Measurements from ENCODE around the gene ARID2.

ARID2 gene

DNA sequence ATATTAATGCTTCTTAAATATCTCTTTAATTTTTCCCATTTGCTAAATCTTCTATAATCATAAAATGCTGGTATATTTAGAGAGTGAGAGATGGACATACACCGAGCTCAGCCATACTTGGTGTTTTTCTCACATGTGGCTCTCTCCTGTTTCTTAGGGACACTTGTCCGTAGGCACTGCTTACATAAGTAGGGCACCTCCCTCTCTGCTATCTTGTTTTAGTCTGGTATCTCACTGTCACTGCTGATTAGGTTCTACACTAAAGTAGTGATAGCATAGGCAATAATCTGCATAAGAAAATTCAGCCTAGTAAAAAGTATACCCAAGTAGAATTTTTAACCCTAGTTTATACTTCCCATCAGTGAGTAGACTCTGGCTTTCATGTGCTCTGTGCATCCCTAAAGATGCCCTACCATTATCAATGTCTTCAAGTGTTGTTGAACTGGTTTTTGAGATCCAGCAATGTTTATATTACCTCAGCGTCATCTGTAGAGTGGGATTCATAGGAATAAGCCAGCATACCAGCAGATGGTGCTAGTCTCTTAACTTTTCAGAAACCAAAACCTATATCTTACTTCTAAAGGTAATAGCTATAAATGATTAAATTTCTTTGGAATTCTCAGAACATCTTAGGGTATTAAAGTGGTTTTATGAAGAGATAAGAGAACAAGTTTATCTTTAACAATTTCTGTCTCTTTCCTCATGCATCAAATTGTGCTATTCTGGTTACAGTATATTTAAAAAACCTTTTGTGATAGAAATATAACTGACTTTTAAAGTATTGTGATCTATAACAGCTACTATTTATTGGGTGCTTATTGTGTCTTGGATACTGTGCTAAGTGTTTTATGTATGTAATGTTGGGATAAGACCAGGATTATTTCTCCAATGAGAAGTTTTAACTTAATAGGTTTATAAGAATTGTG, 32.9 kb downstream of the ARID2 start (continued):
- TF ChIP-seq, protein P1, sequence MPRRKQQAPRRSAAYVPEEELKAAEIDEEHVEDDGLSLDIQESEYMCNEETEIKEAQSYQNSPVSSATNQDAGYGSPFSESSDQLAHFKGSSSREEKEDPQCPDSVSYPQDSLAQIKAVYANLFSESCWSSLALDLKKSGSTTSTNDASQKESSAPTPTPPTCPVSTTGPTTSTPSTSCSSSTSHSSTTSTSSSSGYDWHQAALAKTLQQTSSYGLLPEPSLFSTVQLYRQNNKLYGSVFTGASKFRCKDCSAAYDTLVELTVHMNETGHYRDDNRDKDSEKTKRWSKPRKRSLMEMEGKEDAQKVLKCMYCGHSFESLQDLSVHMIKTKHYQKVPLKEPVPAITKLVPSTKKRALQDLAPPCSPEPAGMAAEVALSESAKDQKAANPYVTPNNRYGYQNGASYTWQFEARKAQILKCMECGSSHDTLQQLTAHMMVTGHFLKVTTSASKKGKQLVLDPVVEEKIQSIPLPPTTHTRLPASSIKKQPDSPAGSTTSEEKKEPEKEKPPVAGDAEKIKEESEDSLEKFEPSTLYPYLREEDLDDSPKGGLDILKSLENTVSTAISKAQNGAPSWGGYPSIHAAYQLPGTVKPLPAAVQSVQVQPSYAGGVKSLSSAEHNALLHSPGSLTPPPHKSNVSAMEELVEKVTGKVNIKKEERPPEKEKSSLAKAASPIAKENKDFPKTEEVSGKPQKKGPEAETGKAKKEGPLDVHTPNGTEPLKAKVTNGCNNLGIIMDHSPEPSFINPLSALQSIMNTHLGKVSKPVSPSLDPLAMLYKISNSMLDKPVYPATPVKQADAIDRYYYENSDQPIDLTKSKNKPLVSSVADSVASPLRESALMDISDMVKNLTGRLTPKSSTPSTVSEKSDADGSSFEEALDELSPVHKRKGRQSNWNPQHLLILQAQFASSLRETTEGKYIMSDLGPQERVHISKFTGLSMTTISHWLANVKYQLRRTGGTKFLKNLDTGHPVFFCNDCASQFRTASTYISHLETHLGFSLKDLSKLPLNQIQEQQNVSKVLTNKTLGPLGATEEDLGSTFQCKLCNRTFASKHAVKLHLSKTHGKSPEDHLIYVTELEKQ (tag by site-specific recombination; IDR thresholded peaks at IDR 0.05; ENCODE audit: borderline replicate concordance), result no peak
- TF ChIP-seq, protein P2, sequence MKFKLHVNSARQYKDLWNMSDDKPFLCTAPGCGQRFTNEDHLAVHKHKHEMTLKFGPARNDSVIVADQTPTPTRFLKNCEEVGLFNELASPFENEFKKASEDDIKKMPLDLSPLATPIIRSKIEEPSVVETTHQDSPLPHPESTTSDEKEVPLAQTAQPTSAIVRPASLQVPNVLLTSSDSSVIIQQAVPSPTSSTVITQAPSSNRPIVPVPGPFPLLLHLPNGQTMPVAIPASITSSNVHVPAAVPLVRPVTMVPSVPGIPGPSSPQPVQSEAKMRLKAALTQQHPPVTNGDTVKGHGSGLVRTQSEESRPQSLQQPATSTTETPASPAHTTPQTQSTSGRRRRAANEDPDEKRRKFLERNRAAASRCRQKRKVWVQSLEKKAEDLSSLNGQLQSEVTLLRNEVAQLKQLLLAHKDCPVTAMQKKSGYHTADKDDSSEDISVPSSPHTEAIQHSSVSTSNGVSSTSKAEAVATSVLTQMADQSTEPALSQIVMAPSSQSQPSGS (tag by site-specific recombination; IDR thresholded peaks at IDR 0.05; ENCODE audit: low read depth), result no peak
- no peak for TF ChIP-seq ZNF585B (tag by site-specific recombination; IDR thresholded peaks at IDR 0.05)
- TF ChIP-seq, protein P3, sequence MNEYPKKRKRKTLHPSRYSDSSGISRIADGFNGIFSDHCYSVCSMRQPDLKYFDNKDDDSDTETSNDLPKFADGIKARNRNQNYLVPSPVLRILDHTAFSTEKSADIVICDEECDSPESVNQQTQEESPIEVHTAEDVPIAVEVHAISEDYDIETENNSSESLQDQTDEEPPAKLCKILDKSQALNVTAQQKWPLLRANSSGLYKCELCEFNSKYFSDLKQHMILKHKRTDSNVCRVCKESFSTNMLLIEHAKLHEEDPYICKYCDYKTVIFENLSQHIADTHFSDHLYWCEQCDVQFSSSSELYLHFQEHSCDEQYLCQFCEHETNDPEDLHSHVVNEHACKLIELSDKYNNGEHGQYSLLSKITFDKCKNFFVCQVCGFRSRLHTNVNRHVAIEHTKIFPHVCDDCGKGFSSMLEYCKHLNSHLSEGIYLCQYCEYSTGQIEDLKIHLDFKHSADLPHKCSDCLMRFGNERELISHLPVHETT (tag by site-specific recombination; IDR thresholded peaks at IDR 0.05), result no peak
- no peak for TF ChIP-seq SALL2 (tag by site-specific recombination; IDR thresholded peaks at IDR 0.05; ENCODE audit: borderline replicate concordance)
- TF ChIP-seq SP3 (tag by site-specific recombination; IDR thresholded peaks at IDR 0.05), result no peak
- TF ChIP-seq KLF8 (tag by site-specific recombination; IDR thresholded peaks at IDR 0.05), result no peak
- 0 out of 2 replicates have a peak, but pooled peaks have one; percentile 28 for TF ChIP-seq ZSCAN30 (tag by site-specific recombination; IDR thresholded peaks at IDR 0.05)
- TF ChIP-seq, protein P4, sequence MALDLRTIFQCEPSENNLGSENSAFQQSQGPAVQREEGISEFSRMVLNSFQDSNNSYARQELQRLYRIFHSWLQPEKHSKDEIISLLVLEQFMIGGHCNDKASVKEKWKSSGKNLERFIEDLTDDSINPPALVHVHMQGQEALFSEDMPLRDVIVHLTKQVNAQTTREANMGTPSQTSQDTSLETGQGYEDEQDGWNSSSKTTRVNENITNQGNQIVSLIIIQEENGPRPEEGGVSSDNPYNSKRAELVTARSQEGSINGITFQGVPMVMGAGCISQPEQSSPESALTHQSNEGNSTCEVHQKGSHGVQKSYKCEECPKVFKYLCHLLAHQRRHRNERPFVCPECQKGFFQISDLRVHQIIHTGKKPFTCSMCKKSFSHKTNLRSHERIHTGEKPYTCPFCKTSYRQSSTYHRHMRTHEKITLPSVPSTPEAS (tag by site-specific recombination; IDR thresholded peaks at IDR 0.05), result no peak
- peak; percentile 83 for TF ChIP-seq ZNF654 (tag by site-specific recombination; IDR thresholded peaks at IDR 0.05; ENCODE audit: low read depth)

DNA sequence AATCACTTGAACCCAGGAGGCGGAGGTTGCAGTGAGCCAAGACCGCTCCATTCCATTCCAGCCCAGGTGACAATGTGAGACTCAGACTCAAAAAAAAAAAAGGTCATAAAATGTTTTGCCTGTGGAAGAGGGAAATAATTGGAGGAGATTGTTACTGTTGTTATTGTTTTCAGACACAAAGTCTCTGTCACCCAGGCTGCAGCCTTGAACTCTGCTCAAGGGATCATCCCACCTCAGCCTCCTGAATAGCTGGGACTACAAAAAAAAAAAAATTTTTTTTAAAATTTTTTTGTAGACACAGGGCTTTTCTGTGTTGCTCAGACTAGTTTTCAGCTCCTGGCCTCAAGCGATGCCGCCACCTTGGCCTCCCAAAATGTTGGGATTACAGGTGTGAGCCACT, 33.9 kb downstream of the ARID2 start:
- TF ChIP-seq ZNF558 (tag by site-specific recombination; IDR thresholded peaks at IDR 0.05) (no peak), ZBTB8A (tag by site-specific recombination; IDR thresholded peaks at IDR 0.05) (no peak), ZNF350 (tag by site-specific recombination; IDR thresholded peaks at IDR 0.05) (no peak), HOXD13 (CRISPR knock-in tag; IDR thresholded peaks at IDR 0.05; ENCODE audit: borderline replicate concordance) (no peak), ZBTB48 (tag by site-specific recombination; IDR thresholded peaks at IDR 0.05) (no peak), SALL2 (tag by site-specific recombination; IDR thresholded peaks at IDR 0.05; ENCODE audit: borderline replicate concordance) (no peak), BCL11B (tag by site-specific recombination; IDR thresholded peaks at IDR 0.05; ENCODE audit: low read depth) (no peak), SP3 (tag by site-specific recombination; IDR thresholded peaks at IDR 0.05) (no peak), OSR2 (tag by site-specific recombination; IDR thresholded peaks at IDR 0.05) (no peak), ZNF146 (tag by site-specific recombination; IDR thresholded peaks at IDR 0.05) (no peak), TRIM28 (IDR thresholded peaks at IDR 0.05; ENCODE audit: borderline replicate concordance, low read length) (no peak)
- TF ChIP-seq, protein P5, sequence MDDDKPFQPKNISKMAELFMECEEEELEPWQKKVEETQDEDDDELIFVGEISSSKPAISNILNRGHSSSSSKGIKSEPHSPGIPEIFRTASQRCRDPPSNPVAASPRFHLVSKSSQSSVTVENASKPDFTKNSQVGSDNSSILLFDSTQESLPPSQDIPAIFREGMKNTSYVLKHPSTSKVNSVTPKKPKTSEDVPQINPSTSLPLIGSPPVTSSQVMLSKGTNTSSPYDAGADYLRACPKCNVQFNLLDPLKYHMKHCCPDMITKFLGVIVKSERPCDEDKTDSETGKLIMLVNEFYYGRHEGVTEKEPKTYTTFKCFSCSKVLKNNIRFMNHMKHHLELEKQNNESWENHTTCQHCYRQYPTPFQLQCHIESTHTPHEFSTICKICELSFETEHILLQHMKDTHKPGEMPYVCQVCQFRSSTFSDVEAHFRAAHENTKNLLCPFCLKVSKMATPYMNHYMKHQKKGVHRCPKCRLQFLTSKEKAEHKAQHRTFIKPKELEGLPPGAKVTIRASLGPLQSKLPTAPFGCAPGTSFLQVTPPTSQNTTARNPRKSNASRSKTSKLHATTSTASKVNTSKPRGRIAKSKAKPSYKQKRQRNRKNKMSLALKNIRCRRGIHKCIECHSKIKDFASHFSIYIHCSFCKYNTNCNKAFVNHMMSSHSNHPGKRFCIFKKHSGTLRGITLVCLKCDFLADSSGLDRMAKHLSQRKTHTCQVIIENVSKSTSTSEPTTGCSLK (tag by site-specific recombination; IDR thresholded peaks at IDR 0.05), result no peak
- TF ChIP-seq, protein P6, sequence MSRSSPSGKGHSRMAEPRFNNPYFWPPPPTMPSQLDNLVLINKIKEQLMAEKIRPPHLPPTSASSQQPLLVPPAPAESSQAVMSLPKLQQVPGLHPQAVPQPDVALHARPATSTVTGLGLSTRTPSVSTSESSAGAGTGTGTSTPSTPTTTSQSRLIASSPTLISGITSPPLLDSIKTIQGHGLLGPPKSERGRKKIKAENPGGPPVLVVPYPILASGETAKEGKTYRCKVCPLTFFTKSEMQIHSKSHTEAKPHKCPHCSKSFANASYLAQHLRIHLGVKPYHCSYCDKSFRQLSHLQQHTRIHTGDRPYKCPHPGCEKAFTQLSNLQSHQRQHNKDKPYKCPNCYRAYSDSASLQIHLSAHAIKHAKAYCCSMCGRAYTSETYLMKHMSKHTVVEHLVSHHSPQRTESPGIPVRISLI (tag by site-specific recombination; IDR thresholded peaks at IDR 0.05), result no peak
- TF ChIP-seq, protein P7, sequence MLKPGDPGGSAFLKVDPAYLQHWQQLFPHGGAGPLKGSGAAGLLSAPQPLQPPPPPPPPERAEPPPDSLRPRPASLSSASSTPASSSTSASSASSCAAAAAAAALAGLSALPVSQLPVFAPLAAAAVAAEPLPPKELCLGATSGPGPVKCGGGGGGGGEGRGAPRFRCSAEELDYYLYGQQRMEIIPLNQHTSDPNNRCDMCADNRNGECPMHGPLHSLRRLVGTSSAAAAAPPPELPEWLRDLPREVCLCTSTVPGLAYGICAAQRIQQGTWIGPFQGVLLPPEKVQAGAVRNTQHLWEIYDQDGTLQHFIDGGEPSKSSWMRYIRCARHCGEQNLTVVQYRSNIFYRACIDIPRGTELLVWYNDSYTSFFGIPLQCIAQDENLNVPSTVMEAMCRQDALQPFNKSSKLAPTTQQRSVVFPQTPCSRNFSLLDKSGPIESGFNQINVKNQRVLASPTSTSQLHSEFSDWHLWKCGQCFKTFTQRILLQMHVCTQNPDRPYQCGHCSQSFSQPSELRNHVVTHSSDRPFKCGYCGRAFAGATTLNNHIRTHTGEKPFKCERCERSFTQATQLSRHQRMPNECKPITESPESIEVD (tag by site-specific recombination; IDR thresholded peaks at IDR 0.05), result no peak
- Histone ChIP-seq H3K36me3 (ENCODE audit: control insufficient read depth in 2 of 2, insufficient read depth in 1 of 2, low read length in 2 of 2) (peaks cover 0 to 4% of the 10 kb centered on the region in 2 experiments; a peak in 1 of 3 replicates), H3K4me1 (ENCODE audit: control insufficient read depth, insufficient read depth, low read length) (peaks cover 5% of the 10 kb centered on the region), H3K27ac (ENCODE audit: extremely low read depth, low read depth, low read length) (no peak overlapping the region), H3K9me3 (ENCODE audit: control insufficient read depth, insufficient read depth, low read depth, low read length) (no peaks in the 10 kb centered on the region), H3K4me3 (ENCODE audit: low read depth, low read length) (no peak overlapping the region)
- POLR2A ChIA-PET, result interaction anchor here (0.7 kb wide), 2 partner anchors 21 to 143 kb away, joined by 3 to 5 read pairs; no protein-coding TSS in a partner anchor
- CTCF ChIA-PET, result interaction anchor here (0.6 to 2.0 kb wide), 15 partner anchors 11 to 1257 kb away, joined by 3 to 17 read pairs (median 5); no protein-coding TSS in a partner anchor

All from HEK293 (cell line).